C4-2B (cell line): Measurements from ENCODE around the gene PTGER4.

Source experiments
- ZFX ChIP-seq: fragments of 450-650 bp; IDR thresholded peaks from 2 replicates; pipeline ENCODE4 v1.6.1; 2017
- TF ChIP-seq, protein P1 (sequence below): fragments of 450-650 bp; conservative IDR thresholded peaks from 2 replicates; pipeline ENCODE4 v1.5.1; 2017; ENCODE audit warnings: mild to moderate bottlenecking

DNA sequence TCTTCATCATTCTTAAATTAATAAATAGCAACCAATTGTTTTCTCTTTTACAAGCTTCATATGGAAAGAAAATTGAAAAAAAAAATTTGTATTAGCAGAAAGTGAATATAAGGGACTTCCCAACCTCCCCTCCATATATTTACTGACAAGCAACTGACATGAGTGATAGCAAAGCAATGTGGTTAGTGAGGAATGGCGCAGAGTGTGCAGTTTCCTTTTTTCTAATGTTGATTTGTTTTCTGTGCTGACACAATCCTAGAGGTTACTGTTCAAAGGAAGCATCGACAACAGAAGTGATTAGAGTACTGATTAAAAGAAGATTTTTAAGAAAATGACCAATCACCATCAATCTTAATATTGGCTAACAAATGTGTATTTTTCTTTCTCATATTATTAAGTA is 1.7 kb upstream of the PTGER4 start:
- TF ChIP-seq, protein P1, sequence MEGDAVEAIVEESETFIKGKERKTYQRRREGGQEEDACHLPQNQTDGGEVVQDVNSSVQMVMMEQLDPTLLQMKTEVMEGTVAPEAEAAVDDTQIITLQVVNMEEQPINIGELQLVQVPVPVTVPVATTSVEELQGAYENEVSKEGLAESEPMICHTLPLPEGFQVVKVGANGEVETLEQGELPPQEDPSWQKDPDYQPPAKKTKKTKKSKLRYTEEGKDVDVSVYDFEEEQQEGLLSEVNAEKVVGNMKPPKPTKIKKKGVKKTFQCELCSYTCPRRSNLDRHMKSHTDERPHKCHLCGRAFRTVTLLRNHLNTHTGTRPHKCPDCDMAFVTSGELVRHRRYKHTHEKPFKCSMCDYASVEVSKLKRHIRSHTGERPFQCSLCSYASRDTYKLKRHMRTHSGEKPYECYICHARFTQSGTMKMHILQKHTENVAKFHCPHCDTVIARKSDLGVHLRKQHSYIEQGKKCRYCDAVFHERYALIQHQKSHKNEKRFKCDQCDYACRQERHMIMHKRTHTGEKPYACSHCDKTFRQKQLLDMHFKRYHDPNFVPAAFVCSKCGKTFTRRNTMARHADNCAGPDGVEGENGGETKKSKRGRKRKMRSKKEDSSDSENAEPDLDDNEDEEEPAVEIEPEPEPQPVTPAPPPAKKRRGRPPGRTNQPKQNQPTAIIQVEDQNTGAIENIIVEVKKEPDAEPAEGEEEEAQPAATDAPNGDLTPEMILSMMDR: no peak
- TF ChIP-seq ZFX: no peak
